ENCODE results near the gene ZBTB6. TPM values are rescaled to one million over a fixed set of nuclear protein-coding genes. Genes with fewer than 3 reads are reported as not detected.
"Not testable (repeated sequence)": the region's sequence is repeated elsewhere in the genome, so short reads cannot be mapped to it uniquely, and the experiment has no call there.

Gene ZBTB6
- total RNA-seq, 1 donor from 2014 or later: 15.5 TPM

DNA sequence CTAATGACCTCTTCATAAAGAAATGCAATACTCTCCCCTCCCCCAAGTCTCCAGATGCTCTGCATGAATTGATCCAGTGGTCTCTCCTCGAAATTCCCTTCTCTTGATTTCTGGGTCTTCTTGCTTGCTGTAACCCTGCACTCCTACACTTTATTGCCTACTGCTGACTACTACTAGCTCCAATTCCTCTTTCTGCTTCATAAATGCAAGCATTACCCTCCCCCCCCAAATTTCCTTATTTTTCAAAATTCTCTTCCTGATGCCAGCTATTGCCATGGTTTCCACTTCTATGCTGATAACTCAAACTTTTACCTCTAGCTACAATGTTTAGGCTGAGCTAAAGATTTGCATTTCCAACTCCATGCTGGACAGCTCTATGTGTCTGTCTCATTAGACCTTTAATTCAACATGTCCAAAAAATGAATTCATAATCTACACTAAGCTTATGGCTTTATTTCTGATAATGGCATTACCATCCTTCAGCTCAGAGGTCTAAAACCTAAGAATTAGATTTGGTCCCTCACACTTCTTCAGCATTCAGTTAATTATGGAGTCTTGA, 16.8 kb upstream of the ZBTB6 start:
- no peaks in the 10 kb centered on the region for H3K9me3 Mint-ChIP-seq
- ATAC-seq (ENCODE audit: low read depth) (no peak), DNase-seq (no peak)
- peaks cover 20% of the 10 kb centered on the region for H3K4me1 Mint-ChIP-seq
- H3K27ac Mint-ChIP-seq: no peak overlapping the region
- H3K36me3 Mint-ChIP-seq (ENCODE audit: low read depth): peaks cover 5% of the 10 kb centered on the region
- CTCF ChIA-PET: interaction anchor here (0.9 kb wide), 1 partner anchor 17 kb away, joined by 3 read pairs; the partner anchor contains the start of gene ZBTB6
- no peaks in the 10 kb centered on the region for H3K27me3 Mint-ChIP-seq
- TF ChIP-seq, protein P1, sequence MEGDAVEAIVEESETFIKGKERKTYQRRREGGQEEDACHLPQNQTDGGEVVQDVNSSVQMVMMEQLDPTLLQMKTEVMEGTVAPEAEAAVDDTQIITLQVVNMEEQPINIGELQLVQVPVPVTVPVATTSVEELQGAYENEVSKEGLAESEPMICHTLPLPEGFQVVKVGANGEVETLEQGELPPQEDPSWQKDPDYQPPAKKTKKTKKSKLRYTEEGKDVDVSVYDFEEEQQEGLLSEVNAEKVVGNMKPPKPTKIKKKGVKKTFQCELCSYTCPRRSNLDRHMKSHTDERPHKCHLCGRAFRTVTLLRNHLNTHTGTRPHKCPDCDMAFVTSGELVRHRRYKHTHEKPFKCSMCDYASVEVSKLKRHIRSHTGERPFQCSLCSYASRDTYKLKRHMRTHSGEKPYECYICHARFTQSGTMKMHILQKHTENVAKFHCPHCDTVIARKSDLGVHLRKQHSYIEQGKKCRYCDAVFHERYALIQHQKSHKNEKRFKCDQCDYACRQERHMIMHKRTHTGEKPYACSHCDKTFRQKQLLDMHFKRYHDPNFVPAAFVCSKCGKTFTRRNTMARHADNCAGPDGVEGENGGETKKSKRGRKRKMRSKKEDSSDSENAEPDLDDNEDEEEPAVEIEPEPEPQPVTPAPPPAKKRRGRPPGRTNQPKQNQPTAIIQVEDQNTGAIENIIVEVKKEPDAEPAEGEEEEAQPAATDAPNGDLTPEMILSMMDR (IDR thresholded peaks at IDR 0.05): no peak
- intact Hi-C loops (cut with micrococcal nuclease): no loop called here
- H3K4me3 Mint-ChIP-seq: no peak overlapping the region
- POLR2A ChIA-PET: interaction anchor here (0.6 to 6.2 kb wide), 5 partner anchors 11 to 836 kb away, joined by 3 to 96 read pairs (median 30); partner anchors contain the start of genes RABGAP1, RC3H2 and ZBTB6

- H3K36me3 Mint-ChIP-seq (ENCODE audit: low read depth): peaks cover 36% of the 10 kb centered on the region
- intact Hi-C loops (cut with micrococcal nuclease): no loop called here
- TF ChIP-seq, protein P1 (IDR thresholded peaks at IDR 0.05): no peak
- POLR2A ChIA-PET: interaction anchor here (1.9 to 2.4 kb wide), 3 partner anchors 11 to 19 kb away, joined by 5 to 14 read pairs (median 11); partner anchors contain the start of genes RABGAP1, RC3H2 and ZBTB6
- peak; percentile 83 for ATAC-seq (ENCODE audit: low read depth)
- CTCF ChIA-PET: interaction anchor here (0.6 kb wide), 1 partner anchor 108 kb away, joined by 3 read pairs; no protein-coding TSS in a partner anchor
- H3K27me3 Mint-ChIP-seq: no peaks in the 10 kb centered on the region
- no peak overlapping the region for H3K4me3 Mint-ChIP-seq
- no peak for DNase-seq
- peak overlapping the region; percentile 32 for H3K27ac Mint-ChIP-seq
- no peaks in the 10 kb centered on the region for H3K9me3 Mint-ChIP-seq
- H3K4me1 Mint-ChIP-seq: peaks cover 19% of the 10 kb centered on the region
Observed at GRCh38 chr9:122923947-122924346, 10.8 kb upstream of the ZBTB6 start.

- CTCF ChIA-PET: no interaction called here
- Mint-ChIP-seq H3K4me3 (no peak overlapping the region), H3K4me1 (peaks cover 19% of the 10 kb centered on the region), H3K9me3 (no peaks in the 10 kb centered on the region), H3K27me3 (no peaks in the 10 kb centered on the region), H3K27ac (no peak overlapping the region), H3K36me3 (ENCODE audit: low read depth) (peaks cover 46% of the 10 kb centered on the region)
- POLR2A ChIA-PET: interaction anchor here (1.9 to 2.4 kb wide), 3 partner anchors 9 to 18 kb away, joined by 5 to 14 read pairs (median 5); partner anchors contain the start of genes RC3H2, ZBTB26 and ZBTB6
- TF ChIP-seq, protein P1 (IDR thresholded peaks at IDR 0.05): no peak
- no peak for ATAC-seq (ENCODE audit: low read depth)
- no peak for DNase-seq
- intact Hi-C loops (cut with micrococcal nuclease): no loop called here
Observed at GRCh38 chr9:122922713-122923112, 9.6 kb upstream of the ZBTB6 start.

DNA sequence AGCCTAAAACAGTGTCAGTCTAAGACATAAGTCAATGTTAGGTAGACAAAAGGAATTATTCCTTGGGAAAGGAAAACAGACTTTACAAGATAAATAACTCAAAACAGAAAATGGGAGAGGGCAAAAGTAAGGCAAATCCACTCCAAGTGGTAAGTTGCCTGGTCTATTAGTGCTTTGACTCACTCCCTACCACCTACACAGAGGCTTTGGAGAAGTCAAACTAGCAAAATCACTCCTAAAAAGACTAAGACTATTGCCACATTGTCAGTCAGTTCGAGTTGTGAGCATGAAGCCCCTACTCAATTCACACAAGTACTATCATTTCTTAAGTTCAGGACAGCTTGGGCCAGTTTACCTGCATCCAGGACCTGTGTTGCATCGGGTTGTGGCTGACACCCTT, 5.2 kb upstream of the ZBTB6 start:
- TF ChIP-seq, protein P1 (IDR thresholded peaks at IDR 0.05): no peak
- Mint-ChIP-seq H3K27me3 (no peaks in the 10 kb centered on the region), H3K9me3 (no peaks in the 10 kb centered on the region), H3K27ac (no peak overlapping the region), H3K36me3 (ENCODE audit: low read depth) (peaks cover 45% of the 10 kb centered on the region), H3K4me1 (peaks cover 5% of the 10 kb centered on the region), H3K4me3 (no peak overlapping the region)
- CTCF ChIA-PET: no interaction called here
- DNase-seq (no peak), ATAC-seq (ENCODE audit: low read depth) (no peak)
- intact Hi-C loops (cut with micrococcal nuclease): no loop called here
- POLR2A ChIA-PET: no interaction called here

- Mint-ChIP-seq H3K27me3 (no peaks in the 10 kb centered on the region), H3K27ac (peak overlapping the region; percentile 99), H3K36me3 (ENCODE audit: low read depth) (peaks cover 46% of the 10 kb centered on the region), H3K4me1 (peaks cover 31% of the 10 kb centered on the region), H3K4me3 (peak overlapping the region; percentile 99), H3K9me3 (no peaks in the 10 kb centered on the region)
- ATAC-seq (ENCODE audit: low read depth) (no peak), DNase-seq (no peak)
- ChIA-PET CTCF (interaction anchor here (0.7 to 2.2 kb wide), 7 partner anchors 9 to 438 kb away, joined by 3 to 8 read pairs (median 5); partner anchors contain the start of gene RABGAP1), POLR2A (interaction anchor here (0.6 to 4.1 kb wide), 18 partner anchors 9 to 1705 kb away, joined by 3 to 96 read pairs (median 4); partner anchors contain the start of genes MRRF, PDCL, RABGAP1 and RBM18)
- TF ChIP-seq, protein P1 (IDR thresholded peaks at IDR 0.05): no peak
- intact Hi-C loops (cut with micrococcal nuclease): loop anchor here (1.0 kb wide), 1 partner anchor 79 kb away; no protein-coding TSS in a partner anchor
Observed at GRCh38 chr9:122912671-122912963, 506 bp downstream of the ZBTB6 start.

DNA sequence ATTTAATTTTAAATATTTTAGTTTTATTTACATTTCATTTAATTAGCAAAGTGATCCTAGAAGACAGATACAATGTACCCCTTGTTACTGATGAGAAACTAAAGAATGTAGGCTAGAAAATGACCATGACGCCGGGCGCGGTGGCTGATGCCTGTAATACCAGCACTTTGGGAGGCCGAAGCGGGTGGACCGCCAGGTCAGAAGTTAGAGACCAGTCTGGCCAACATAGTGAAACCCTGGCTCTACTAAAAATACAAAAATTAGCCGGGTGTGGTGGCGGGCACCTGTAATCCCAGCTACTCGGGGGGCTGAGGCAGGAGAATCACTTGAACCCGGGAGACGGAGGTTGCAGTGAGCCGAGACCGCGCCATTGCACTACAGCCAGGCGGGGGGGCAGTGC, 7.0 kb downstream of the ZBTB6 start:
- Mint-ChIP-seq H3K4me1 (peaks cover 33% of the 10 kb centered on the region), H3K36me3 (ENCODE audit: low read depth) (peaks cover 35% of the 10 kb centered on the region)
- H3K27me3 Mint-ChIP-seq; ATAC-seq (ENCODE audit: low read depth); H3K4me3 Mint-ChIP-seq; H3K9me3 Mint-ChIP-seq; H3K27ac Mint-ChIP-seq; DNase-seq: not testable (repeated sequence)
- intact Hi-C loops (cut with micrococcal nuclease): loop anchor here (5.0 to 10.0 kb wide), 2 partner anchors 319 to 814 kb away; partner anchors contain the start of gene TTLL11
- ChIA-PET CTCF (interaction anchor here (1.6 kb wide), 1 partner anchor 9 kb away, joined by 4 read pairs; no protein-coding TSS in a partner anchor), POLR2A (interaction anchor here (1.3 to 4.5 kb wide), 4 partner anchors 25 to 516 kb away, joined by 3 to 39 read pairs (median 17); partner anchors contain the start of genes RABGAP1 and ZBTB26)
